Omental fat pad (tissue), 4 donors: Measurements from ENCODE around the gene DNAH10. TPM values are rescaled to one million over a fixed set of nuclear protein-coding genes. Genes with fewer than 3 reads are reported as not detected.

Source experiments
- ATAC-seq: fragments of 150-250 bp; one replicate; pipeline ENCODE4 v1.9.1; 2016; ENCODE audit warnings: mild to moderate bottlenecking, moderate library complexity; ENCODE audit not compliant: low FRiP score
- DNase-seq: peaks from one replicate; pipeline ENCODE4 v3.0.0-alpha.2; 2019; ENCODE audit warnings: low spot score
- total RNA-seq, 4 donors: library from RNA; depleted of rRNA; stranded (reverse); fragments of >200 nt; gene quantifications; one replicate each; pipeline ENCODE4 v1.1.0, GENCODE V29; 2016
- TF ChIP-seq, protein P1 (sequence below), 3 donors: fragments of 450-650 bp; IDR thresholded peaks; one replicate each; pipeline ENCODE4 v1.5.1; 2016 to 2017; ENCODE audit warnings: antibody characterized with exemption in 3 of 3, mild to moderate bottlenecking in 3 of 3, moderate library complexity in 2 of 3

Gene DNAH10
- total RNA-seq, 4 donors from 2014 or later = 0.06 to 2.3 (median 0.48) TPM; not detected in 1

DNA sequence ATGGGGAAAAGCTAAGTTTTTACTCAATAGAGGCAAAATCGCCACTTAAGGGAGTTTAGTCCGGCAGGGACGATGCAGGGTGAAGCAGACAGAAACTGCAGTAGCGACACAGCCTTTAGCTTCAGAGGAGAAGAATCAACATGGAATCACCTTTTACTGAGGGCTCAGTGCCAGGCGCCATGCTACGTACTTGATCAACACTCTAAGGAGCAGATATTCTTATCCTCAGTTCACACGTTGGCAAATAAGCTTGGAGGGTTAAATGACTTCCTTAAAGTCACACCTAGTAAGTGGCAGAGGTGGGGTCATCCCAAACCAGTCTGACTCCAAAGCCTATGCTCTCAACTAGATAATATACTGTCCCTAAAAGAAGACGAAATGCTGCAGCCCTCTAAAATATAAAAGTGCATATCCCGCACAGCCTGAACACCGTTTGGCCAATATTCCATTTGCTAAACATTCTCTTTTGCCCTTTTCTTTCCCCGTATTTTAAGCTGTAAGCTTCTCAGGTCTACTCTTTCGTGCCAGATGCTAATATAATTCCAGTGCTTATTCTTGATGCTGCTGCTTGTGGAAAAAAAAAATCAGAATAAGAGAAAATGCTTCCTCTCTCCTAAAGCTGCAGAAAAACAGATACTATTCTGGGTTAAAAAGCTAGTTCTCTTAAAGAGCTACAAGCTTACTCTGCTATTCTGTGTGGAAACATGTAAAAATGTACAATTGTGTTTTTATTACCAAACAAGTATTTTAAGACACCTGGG lies 199.7 kb downstream of the DNAH10 start:
- TF ChIP-seq, protein P1, sequence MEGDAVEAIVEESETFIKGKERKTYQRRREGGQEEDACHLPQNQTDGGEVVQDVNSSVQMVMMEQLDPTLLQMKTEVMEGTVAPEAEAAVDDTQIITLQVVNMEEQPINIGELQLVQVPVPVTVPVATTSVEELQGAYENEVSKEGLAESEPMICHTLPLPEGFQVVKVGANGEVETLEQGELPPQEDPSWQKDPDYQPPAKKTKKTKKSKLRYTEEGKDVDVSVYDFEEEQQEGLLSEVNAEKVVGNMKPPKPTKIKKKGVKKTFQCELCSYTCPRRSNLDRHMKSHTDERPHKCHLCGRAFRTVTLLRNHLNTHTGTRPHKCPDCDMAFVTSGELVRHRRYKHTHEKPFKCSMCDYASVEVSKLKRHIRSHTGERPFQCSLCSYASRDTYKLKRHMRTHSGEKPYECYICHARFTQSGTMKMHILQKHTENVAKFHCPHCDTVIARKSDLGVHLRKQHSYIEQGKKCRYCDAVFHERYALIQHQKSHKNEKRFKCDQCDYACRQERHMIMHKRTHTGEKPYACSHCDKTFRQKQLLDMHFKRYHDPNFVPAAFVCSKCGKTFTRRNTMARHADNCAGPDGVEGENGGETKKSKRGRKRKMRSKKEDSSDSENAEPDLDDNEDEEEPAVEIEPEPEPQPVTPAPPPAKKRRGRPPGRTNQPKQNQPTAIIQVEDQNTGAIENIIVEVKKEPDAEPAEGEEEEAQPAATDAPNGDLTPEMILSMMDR (IDR thresholded peaks at IDR 0.05) = no peak
- DNase-seq = no peak
- no peak for ATAC-seq

DNA sequence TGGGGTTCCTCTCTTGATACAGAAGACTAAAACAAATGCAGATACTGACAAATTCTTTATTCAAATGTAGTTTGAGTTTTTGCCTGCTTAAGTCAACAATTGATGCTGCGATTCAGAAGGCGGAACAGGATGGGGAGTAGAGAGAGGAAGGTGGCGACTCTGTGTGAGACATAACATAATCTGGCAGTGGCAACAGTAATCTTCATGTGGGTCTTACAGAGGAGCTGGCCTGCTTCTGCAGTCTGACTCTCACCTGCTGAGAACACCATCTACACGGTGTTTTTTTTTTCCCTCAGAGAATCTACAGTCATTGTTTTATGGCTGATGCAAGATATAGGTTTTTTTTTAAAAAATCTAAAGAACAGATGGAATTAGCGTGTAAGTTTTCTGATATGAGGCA lies 200.4 kb downstream of the DNAH10 start:
- TF ChIP-seq, protein P1 (IDR thresholded peaks at IDR 0.05) = no peak
- ATAC-seq (no peak), DNase-seq (no peak)

DNA sequence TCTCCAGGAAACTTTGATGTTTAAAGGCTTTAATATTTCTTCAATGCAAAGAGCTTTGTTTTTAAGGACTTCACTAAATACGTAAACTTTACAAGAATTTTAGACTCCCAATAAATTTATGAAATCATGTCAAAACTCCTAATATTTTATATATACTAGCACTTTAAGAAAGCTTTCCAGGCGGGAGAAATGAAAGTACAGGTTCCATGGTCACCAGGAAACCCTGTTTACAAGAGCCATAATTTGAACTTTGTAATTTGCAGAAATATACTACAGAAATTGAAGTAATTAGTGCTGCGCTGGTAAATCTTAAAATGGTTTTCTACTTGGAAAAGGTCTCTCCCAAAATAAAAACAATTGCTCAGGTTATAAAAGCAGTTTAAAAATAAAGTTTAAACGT lies 201.7 kb downstream of the DNAH10 start:
- ATAC-seq (no peak), DNase-seq (no peak)
- TF ChIP-seq, protein P1 (IDR thresholded peaks at IDR 0.05) = no peak

DNA sequence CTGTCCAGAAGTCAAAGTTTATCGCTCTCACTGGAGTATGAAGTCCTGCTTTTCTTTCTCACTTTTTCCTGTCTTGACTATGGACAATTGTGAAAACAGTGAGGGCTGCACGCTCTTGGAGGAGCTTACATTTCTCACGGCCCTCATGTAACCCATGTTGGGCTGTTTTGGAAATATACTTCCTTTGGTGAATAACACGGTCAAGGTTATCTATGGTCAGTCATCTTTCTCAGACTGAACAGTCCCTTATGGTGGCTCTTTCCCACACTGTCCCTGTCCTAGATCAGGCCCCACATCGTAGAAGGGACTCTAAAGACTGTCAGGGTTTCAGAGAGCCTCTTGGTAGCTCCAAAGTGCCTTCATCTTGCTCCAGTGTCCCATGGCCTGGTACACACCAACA lies 203.3 kb downstream of the DNAH10 start:
- TF ChIP-seq, protein P1 (IDR thresholded peaks at IDR 0.05) = no peak
- ATAC-seq (no peak), DNase-seq (no peak)

DNA sequence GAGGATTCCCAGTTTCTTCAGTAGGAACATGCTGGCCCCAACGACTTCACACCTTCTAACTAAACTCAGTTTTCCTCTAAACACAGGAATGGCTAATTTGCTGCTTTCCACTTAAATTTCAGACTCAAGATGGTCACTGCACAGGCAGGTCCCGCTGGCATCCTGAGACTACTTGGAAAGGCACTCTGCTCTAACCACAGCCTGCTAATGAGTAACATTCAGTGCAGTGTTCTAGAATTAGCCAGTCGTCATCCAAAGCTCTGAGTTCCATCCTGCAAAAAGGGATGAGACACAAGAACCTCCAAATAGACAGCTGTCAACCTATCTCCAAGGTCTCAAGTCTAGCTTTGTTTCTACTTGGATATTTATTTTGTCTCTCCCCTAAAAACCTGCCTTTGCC lies 204.5 kb downstream of the DNAH10 start:
- no peak for ATAC-seq
- TF ChIP-seq, protein P1 (IDR thresholded peaks at IDR 0.05) = no peak
- DNase-seq = no peak

DNA sequence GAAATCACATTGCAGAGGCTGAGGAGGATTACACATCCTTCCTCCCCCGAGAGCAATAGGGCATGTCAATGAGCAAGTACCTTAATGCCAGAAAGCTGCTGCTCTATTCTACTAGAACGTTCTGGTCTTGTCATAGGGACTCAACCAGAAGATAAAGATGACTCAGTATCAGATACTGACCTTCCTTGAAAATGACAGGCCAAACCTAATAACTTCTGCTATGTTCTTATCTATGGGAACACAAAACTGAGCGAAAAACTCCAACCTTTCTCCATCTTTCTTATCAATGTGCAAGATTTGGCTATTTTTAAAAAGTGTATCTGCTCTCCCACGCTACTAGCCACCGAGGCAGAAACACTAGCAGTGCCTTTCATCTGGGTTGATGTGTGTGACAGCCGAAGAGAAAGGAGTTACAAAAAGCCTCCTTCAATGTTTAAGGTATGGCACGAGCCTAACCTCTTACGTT lies 205.1 kb downstream of the DNAH10 start:
- no peak for ATAC-seq
- TF ChIP-seq, protein P1 (IDR thresholded peaks at IDR 0.05) = no peak
- no peak for DNase-seq

DNA sequence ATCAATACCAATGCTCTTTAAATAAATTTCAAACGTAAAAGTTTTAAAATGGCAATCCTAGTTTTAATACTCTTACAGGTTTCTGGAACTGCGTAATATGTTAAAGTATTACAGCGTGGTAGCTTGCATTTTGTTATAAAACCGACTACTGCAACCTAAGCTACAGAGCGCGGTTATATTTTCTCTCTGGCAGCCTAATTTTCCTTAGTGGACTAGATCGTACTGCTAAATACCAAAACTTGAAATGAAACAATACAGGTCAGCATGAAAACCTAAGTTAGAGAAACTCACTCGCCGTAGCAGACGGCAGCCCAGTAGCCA lies 209.3 kb downstream of the DNAH10 start:
- TF ChIP-seq, protein P1 (IDR thresholded peaks at IDR 0.05) = no peak
- DNase-seq = no peak
- no peak for ATAC-seq
